ENCODE measurements around the gene PI16. TPM values are rescaled to one million over a fixed set of nuclear protein-coding genes. Genes with fewer than 3 reads are reported as not detected.

Gene PI16
- total and polyA plus RNA-seq, 2 donors (not counting 3 experiments of a cell fraction or from before 2014, with no cell fraction given) = 0.14 TPM; not detected in 1

DNA sequence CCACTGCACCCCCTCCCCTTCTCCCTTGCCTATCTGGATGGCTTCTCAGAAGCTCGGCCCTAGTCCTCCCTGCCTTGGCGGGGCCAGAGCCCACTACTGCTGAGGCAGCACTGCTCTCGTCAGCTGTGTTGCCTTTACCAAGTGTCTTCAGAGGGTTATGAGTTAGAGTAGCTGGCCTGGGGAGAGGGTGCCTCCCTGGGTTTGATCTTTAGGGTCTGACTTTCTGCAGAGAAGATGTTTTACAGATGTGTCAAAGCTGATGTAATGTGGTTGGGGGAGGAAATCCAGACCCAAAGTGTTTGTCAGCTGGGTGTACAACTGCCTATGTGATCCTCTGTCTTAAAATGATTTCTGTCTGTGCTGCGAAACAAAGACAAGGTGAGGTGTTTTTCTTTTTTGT lies 30.4 kb upstream of the PI16 start:
- Histone ChIP-seq H3K4me1 (ENCODE audit: control insufficient read depth, extremely low read depth, insufficient read depth, low read length) (no peaks in the 10 kb centered on the region), H2AFZ (ENCODE audit: low read depth, low read length) (no peak overlapping the region), H3K9me3 (replicated peaks; ENCODE audit: control insufficient read depth, insufficient read depth, low read length) (no peaks in the 10 kb centered on the region), H3K4me2 (ENCODE audit: insufficient read depth, low read length) (no peak overlapping the region), H3K79me2 (ENCODE audit: control insufficient read depth, insufficient read depth, low read length) (no peaks in the 10 kb centered on the region), H3K27me3 (ENCODE audit: control insufficient read depth in 2 of 2, insufficient read depth in 2 of 2, low read length in 2 of 2) (no peaks in the 10 kb centered on the region), H3K27ac (ENCODE audit: insufficient read depth, low read depth, low read length) (no peak overlapping the region), H3K9me1 (replicated peaks; ENCODE audit: control insufficient read depth, extremely low read depth, insufficient read depth, low read length) (no peaks in the 10 kb centered on the region), H4K20me1 (replicated peaks; ENCODE audit: control insufficient read depth, extremely low read depth, insufficient read depth, low read length) (no peaks in the 10 kb centered on the region), H3K9ac (replicated peaks; ENCODE audit: extremely low read depth, insufficient read depth, low read length) (no peak overlapping the region), H3K4me3 (replicated peaks in 1 of 3; ENCODE audit: insufficient read depth in 1 of 3, low read depth in 1 of 3, low read length in 3 of 3) (no peak overlapping the region), H3K36me3 (ENCODE audit: control insufficient read depth in 2 of 2, extremely low read depth in 1 of 2, insufficient read depth in 2 of 2, low read length in 2 of 2) (peaks cover 6 to 7% of the 10 kb centered on the region in 2 experiments)
- no peak for FAIRE-seq
- DNase-seq (ENCODE audit: low read depth, low spot score) = no peak
- no TSS peak for BruUV-seq (replicated peaks)
- TF ChIP-seq, protein P1, sequence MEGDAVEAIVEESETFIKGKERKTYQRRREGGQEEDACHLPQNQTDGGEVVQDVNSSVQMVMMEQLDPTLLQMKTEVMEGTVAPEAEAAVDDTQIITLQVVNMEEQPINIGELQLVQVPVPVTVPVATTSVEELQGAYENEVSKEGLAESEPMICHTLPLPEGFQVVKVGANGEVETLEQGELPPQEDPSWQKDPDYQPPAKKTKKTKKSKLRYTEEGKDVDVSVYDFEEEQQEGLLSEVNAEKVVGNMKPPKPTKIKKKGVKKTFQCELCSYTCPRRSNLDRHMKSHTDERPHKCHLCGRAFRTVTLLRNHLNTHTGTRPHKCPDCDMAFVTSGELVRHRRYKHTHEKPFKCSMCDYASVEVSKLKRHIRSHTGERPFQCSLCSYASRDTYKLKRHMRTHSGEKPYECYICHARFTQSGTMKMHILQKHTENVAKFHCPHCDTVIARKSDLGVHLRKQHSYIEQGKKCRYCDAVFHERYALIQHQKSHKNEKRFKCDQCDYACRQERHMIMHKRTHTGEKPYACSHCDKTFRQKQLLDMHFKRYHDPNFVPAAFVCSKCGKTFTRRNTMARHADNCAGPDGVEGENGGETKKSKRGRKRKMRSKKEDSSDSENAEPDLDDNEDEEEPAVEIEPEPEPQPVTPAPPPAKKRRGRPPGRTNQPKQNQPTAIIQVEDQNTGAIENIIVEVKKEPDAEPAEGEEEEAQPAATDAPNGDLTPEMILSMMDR (IDR thresholded peaks at IDR 0.05; ENCODE audit: extremely low read depth in 1 of 2, insufficient read depth in 1 of 2, low read depth in 1 of 2, low read length in 2 of 2) = no peak
- TF ChIP-seq GATA2 (IDR thresholded peaks at IDR 0.05; ENCODE audit: insufficient read depth, insufficient read length, low read depth, low read length) (no peak), MYC (IDR thresholded peaks at IDR 0.05; ENCODE audit: low read depth, low read length) (no peak), JUN (IDR thresholded peaks at IDR 0.05; ENCODE audit: borderline replicate concordance, insufficient read depth, insufficient read length, low read depth) (no peak), POLR2A (IDR thresholded peaks at IDR 0.05; ENCODE audit: low read depth, low read length) (no peak), FOS (IDR thresholded peaks at IDR 0.05; ENCODE audit: borderline replicate concordance, insufficient read depth, low read length) (no peak), EZH2 (IDR thresholded peaks at IDR 0.05; ENCODE audit: borderline replicate concordance, low read depth, low read length, severe bottlenecking) (no peak), POLR2AphosphoS5 (IDR thresholded peaks at IDR 0.05; ENCODE audit: insufficient read depth, low read depth, low read length) (no peak)
- TF ChIP-seq, protein P2, sequence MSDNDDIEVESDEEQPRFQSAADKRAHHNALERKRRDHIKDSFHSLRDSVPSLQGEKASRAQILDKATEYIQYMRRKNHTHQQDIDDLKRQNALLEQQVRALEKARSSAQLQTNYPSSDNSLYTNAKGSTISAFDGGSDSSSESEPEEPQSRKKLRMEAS (IDR thresholded peaks at IDR 0.05; ENCODE audit: insufficient read depth, insufficient read length) = no peak
- ChIA-PET CTCF (interaction anchor here (0.9 to 1.1 kb wide), 2 partner anchors 10 to 94 kb away, joined by 4 read pairs; no protein-coding TSS in a partner anchor), POLR2A (no interaction called here)
- dilution Hi-C loops (cut with MboI; ENCODE audit: extremely low pct_ligation_motif_present, low sequenced_read_pairs) = no loop called here
- intact Hi-C loops (cut with micrococcal nuclease) = no loop called here
